ENCODE data around the gene GATA6.
"Not testable (repeated sequence)": the region's sequence is repeated elsewhere in the genome, so short reads cannot be mapped to it uniquely, and the experiment has no call there.

GATA6 gene

GRCh38 chr18:22183698-22184170, 14.3 kb downstream of the GATA6 start:
- no peak for DNase-seq

GRCh38 chr18:22184573-22184972, 15.2 kb downstream of the GATA6 start:
- not testable (repeated sequence) for DNase-seq

- no peak for DNase-seq
Observed at GRCh38 chr18:22185273-22185672, 15.9 kb downstream of the GATA6 start.

DNA sequence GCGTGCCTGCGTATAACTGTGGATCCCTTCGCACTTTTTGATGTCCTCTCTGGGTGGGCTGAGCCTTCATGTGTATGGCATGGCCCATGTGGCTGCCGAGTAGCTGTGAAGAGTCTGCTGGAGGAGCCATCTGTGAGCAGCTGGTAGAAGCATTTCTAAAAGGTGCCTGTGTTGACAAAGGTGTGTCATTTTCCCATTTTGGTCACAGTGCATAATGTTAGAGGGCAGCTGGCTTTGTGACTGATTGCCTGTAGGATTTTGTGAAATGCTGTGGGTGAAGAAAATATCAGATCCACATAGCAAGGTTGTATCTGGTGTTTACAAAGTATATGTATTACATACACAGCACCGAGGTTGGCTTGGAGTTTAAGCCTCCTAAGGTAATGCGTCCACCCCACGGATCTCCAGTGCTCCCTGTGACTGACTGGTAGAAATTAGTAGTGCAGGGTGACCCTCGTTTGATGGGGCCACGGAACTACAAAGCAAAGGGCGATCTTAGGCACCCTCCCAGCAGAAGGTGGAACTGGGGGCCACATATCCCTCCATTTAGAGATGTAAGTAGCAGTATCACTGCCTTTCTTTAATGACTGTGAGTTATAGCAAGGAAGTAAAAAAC, 16.5 kb downstream of the GATA6 start:
- no peak for DNase-seq

- no peak for DNase-seq
Observed at GRCh38 chr18:22186484-22186971, 17.1 kb downstream of the GATA6 start.

- no peak for DNase-seq
Observed at GRCh38 chr18:22188559-22189267, 19.3 kb downstream of the GATA6 start.

DNA sequence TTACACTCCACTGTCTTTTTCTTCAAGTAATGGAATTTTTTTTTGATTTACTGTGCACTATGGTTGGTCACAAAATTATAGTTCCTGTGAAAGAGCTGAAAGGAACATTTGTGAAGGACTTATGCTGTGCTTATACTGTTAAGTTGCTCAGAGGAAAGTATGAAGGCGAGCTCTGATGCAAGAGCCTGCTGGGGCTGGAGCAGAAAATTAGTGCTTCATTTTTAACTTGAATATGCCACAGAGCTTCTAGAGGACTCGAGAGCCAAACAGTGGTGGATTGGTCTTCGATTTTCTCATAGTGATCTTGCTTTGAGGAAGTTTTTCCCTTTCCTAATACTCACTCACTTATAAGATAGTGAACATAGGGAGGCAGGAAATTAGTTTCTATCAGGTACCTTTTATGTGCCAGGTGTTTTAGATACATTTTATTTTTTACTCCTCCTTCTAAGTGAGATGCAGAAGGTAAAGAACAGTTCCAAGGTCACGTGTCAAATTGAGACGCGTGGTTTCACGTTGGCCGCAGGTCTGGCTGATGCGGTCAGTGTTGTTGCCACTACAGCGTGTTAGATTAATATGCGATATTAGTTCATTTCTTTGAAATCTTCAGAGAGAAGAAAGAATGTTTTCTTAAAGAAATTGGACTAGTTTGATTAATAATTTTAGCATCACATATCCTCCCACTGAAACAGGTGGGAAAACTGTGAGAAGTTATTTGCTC, 20.2 kb downstream of the GATA6 start:
- no peak for DNase-seq

DNA sequence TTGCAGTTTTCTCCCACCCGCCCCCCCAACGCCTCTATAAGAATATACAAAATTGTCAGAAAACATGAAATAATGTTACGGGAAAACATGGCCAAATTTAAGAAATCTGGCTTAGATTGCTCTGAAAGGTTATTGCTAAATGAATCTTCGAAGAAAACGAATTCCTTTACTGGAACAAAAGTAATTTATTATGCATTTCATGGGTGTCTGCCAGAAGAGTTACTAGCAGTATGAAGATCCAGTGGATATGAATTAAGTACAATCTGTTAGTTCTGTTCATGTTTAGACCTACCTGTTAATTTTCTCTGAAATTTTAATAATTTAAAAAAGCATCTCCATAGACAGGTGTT, 21.9 kb downstream of the GATA6 start:
- no peak for DNase-seq

DNA sequence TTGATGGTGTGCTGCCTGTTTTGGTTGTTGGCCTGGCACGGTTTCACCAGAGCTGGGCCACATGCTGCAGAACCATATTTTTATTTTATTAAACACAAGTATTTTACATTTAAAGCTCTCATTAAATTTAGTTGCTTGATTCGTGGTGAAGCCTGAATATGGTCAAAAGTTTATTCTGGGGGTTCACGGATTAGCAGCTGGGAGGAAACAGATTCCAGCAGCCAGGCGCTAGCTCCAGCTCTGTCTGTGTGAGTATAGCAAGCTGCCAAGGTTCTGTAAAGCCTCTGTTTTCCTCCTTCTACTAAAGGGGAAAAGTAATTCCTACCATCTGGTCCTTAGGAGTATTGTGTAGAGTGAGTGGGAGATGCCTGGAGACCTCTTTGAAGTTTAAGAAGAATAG, 22.5 kb downstream of the GATA6 start:
- DNase-seq = no peak

DNA sequence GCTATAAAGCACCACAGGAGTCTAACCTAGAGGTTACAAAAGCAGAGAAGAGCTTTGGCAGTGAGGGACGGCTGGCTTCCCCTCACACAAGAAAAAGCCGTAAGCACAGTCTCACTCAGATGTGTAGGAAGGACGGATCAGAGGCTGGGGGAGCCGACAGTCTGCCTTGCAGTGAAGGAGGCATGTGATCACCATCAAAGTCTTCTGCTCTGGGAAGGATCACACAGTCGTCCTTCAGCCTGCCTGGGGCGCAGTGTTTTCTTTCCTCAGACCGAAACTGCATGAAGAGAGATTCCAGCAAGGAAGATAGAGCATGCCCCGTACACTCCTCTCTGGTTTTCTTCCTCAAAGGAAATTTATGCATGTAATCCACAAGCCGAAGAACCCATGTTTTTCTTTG, 24.1 kb downstream of the GATA6 start:
- no peak for DNase-seq

- DNase-seq = no peak
Observed at GRCh38 chr18:22194151-22194598, 24.8 kb downstream of the GATA6 start.

GRCh38 chr18:22195052-22195451, 25.7 kb downstream of the GATA6 start:
- no peak for DNase-seq

DNA sequence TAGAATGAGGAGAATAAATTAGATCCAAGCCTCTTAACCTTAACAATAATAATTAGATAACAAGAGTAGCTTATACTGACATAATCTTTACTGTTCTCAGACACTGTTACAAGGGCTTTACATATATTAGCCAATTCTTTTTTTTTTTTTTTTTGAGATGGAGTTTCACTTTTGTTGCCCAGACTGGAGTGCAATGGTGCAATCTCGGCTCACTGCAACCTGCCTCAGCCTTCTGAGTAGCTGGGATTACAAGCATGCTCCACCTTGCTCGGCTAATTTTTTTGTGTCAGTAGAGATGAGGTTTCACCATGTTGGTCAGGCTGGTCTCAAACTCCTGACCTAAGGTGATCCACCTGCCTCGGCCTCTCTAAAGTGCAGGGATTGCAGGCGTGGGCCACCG, 27.6 kb downstream of the GATA6 start:
- not testable (repeated sequence) for DNase-seq

DNA sequence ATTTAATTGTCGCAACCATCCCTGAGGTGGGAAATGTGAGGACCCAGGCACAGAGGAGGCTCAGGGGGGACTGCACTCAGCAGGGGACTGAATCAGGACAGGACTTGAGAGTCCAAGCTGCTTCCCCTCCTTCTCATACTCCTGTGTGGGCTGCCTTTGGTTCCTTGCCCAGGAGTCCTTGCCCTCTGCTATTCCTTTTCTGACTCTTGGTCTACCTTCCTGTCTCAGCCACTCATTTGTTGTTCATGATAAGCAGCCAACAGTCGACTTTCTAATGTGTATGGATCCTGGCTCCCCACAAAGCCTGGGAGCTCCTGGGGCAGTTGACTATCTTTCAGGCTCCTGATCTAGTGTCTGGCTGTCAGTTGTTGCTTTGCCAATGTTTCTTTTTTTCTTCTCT, 28.3 kb downstream of the GATA6 start:
- DNase-seq = no peak

DNA sequence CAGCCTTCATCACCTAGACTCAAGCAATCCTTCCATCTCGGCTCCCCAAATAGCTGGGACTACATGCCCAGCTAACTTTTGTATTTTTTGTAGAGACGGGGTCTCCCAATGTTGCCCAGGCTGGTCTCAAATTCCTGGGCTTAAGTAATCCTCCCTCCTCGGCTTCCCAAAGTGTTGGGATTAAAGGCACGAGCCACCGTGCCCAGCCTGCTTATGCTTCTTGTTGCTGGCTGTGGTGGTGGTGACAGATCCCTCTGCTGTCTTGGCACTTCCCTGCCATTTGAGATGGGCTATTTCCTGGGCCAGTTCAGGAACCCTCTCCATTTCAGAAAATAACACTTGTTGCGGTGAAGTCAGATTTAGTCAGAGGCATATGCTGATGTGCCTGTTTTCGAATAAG, 28.8 kb downstream of the GATA6 start:
- no peak for DNase-seq

GRCh38 chr18:22199005-22199404, 29.6 kb downstream of the GATA6 start:
- no peak for DNase-seq

GRCh38 chr18:22200611-22201225, 31.3 kb downstream of the GATA6 start:
- no peak for DNase-seq

DNA sequence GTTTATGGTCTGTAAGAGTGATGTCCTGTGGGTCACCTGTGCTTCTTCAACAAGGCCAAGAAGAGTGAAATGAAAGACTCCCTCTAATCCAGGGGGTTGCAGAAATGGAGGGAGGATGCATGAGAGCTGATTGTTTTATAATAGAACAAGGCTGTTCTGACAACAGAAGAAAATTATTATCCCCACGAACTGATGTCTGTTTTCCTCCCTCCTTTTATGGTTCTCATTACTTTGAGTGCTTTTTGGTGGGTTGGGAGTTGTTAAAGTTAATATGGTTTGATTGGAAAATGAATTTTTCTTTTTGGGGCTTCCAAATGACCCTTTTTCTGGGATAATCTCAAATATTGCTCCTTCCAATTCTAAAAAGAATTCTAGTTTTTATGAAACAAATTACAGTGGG, 33.6 kb downstream of the GATA6 start:
- no peak for DNase-seq

DNA sequence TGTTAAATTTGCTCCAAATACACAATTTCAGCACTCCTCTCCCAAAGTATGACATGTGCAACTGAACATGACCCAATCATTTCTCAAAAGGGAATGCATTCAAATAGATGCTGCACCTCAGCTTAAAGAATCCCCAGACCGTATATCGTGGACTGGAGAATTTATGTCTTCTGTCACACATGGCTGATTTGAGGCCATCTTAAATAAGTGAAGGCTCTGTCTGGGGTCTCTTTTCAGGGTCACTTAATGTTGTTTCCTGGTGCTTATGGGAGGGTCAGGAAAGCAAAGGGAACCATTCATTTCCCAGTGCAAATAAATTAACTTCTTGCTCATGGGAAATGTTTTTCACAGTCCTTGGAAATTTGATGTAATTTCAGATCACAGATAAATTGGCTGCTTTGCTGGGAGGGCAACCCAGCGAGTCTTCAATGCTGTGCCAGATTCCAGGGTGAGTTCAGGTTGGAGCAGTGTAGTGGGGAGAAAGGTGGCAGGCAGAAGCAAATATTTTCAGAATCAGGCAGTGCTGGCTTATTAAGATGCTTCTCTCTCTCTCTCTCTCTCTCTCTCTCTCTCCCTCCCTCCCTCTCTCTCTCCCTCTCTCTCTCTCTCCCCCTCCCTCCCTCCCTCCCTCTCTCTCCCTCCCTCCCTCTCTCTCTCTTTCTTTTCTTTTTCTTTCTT, 34.3 kb downstream of the GATA6 start:
- DNase-seq = no peak

DNA sequence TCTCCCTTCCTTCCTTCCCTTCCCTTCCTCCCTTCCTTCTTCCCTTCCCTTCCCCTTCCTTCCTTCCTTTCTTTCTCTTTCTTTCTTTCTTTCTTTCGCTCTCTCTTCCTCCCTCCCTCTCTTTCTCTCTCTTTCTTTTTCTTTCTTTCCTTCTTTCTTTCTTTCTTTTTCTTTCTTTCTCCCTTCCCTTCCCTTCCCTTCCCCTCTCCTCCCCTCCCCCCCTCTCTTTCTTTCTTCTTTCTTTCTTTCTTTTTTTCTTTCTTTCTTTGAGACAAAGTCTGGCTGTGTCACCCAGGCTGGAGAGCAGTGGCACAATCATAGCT, 34.8 kb downstream of the GATA6 start:
- no peak for DNase-seq

DNA sequence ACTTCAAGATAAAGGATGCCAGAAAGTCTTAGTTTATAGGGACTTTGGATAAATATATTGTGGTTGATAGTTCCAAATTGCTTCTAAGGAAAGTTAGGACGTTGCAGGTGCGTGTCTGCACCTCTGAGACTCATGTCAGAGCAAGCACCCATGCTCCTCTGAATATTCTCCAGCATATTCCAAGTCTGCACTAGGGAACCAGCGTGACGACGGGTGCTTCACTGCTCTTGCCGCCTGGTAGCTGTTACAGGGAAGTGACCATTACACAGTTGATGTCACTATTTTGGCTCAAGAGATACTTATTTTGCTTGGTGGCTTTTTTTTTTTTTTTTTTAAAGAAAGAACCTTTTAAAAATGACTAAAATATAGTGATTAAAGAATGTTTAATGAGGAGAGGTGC, 35.6 kb downstream of the GATA6 start:
- DNase-seq = no peak

DNA sequence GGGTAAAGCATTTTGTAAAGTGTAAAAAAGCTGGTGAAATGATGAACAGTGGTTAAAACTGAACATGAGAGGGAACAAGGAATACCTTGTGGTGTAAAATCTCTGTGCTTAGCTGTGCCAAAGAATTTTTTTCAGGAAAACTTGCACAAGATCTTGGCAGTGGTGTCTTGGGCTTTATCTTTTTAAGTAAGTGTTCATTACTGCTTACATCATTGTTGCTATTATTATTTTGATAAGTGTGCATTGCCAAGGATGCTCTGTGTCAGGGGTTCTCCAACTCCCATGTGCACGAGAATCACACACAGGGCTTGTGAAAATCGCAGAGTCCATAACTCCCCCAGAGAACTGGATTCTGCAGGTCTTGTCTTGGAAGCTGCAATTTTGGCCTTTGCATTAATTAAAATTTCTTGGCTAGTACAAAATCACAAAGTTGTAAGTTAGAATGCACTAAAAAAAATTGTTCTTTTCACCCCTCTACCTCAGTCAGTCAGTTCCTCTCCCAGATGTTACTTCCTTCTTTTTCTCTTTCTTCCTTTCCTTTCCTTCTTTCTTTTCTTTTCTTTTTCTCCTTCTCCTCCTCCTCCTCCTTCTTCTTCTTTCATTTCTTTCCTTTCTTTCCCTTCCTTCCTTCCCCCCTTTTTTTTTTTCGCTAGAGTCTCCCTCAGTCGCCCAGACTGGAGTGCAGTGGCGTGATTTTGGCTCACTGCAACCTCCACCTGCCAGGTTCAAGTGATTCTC, 37.8 kb downstream of the GATA6 start:
- DNase-seq = no peak
